Liver (tissue), 9 donors: Measurements from ENCODE around the gene ARF1. TPM values are rescaled to one million over a fixed set of nuclear protein-coding genes. Genes with fewer than 3 reads are reported as not detected.
"Not testable (repeated sequence)": the region's sequence is repeated elsewhere in the genome, so short reads cannot be mapped to it uniquely, and the experiment has no call there.

Experiments
- DNase-seq: peaks from one replicate; pipeline ENCODE4 v3.0.0-alpha.2; 2017; ENCODE audit warnings: low spot score
- H3K27ac ChIP-seq, 2 donors: one replicate each; pipeline ENCODE4 v1.7.0; 2013; ENCODE audit warnings: inconsistent platforms in 2 of 2, low read length in 2 of 2, control low read depth in 1 of 2, low read depth in 1 of 2, mild to moderate bottlenecking in 1 of 2
- H3K27me3 ChIP-seq, 4 donors: one replicate each; pipeline versions ENCODE4 v1.6.1 to v1.7.0; 2013; ENCODE audit warnings: low read length in 3 of 4, inconsistent platforms in 1 of 4, mild to moderate bottlenecking in 1 of 4, moderate library complexity in 1 of 4; ENCODE audit not compliant: control insufficient read depth in 4 of 4, insufficient read depth in 4 of 4
- H3K36me3 ChIP-seq, 4 donors: one replicate each; pipeline versions ENCODE4 v1.6.1 to v1.7.0; 2013; ENCODE audit warnings: low read length in 3 of 4, mild to moderate bottlenecking in 3 of 4, low read depth in 1 of 4, moderate library complexity in 1 of 4; ENCODE audit not compliant: control insufficient read depth in 4 of 4, insufficient read depth in 3 of 4
- H3K4me1 ChIP-seq, 4 donors: one replicate each; pipeline versions ENCODE4 v1.6.1 to v1.7.0; 2013; ENCODE audit warnings: low read length in 3 of 4, mild to moderate bottlenecking in 3 of 4, moderate library complexity in 1 of 4; ENCODE audit not compliant: control insufficient read depth in 4 of 4, insufficient read depth in 4 of 4
- H3K4me3 ChIP-seq, 3 donors: one replicate each; pipeline versions ENCODE4 v1.6.1 to v1.7.0; 2013; ENCODE audit warnings: low read length in 3 of 3, control low read depth in 1 of 3, low read depth in 1 of 3, mild to moderate bottlenecking in 1 of 3
- H3K9ac ChIP-seq, 2 donors: one replicate each; pipeline ENCODE4 v1.7.0; 2013; ENCODE audit warnings: low read length in 2 of 2, mild to moderate bottlenecking in 2 of 2, moderate library complexity in 2 of 2, control low read depth in 1 of 2, low read depth in 1 of 2
- H3K9me3 ChIP-seq, 4 donors: one replicate each; pipeline versions ENCODE4 v1.6.1 to v1.7.0; 2013; ENCODE audit warnings: low read length in 3 of 4; ENCODE audit not compliant: control insufficient read depth in 4 of 4
- CTCF ChIP-seq: fragments of 150-350 bp; IDR thresholded peaks from 2 replicates; pipeline ENCODE4 v1.5.1; 2017; ENCODE audit warnings: improper control_type of control experiment, low read depth, low read length; ENCODE audit not compliant: missing input control
- EGR1 ChIP-seq, 2 donors: IDR thresholded peaks; 2 replicates each; pipeline ENCODE4 v1.6.1; 2016 to 2018; ENCODE audit warnings: antibody characterized with exemption in 2 of 2, low read depth in 2 of 2
- FOXA1 ChIP-seq: IDR thresholded peaks from 2 replicates; pipeline ENCODE4 v1.6.1; 2016; ENCODE audit warnings: antibody characterized with exemption
- GABPA ChIP-seq, 2 donors: IDR thresholded peaks in 1 of 2; conservative IDR thresholded peaks in 1 of 2; 2 replicates each; pipeline ENCODE4 v1.6.1; 2016; ENCODE audit warnings: antibody characterized with exemption in 2 of 2, mild to moderate bottlenecking in 1 of 2, moderate library complexity in 1 of 2
- MAX ChIP-seq: IDR thresholded peaks from 2 replicates; pipeline ENCODE4 v1.6.1; 2016; ENCODE audit warnings: antibody characterized with exemption
- NR2F2 ChIP-seq: IDR thresholded peaks from 2 replicates; pipeline ENCODE4 v1.6.1; 2016; ENCODE audit warnings: antibody characterized with exemption
- REST ChIP-seq: IDR thresholded peaks from 2 replicates; pipeline ENCODE4 v1.6.1; 2016; ENCODE audit warnings: antibody characterized with exemption, mild to moderate bottlenecking
- SP1 ChIP-seq: IDR thresholded peaks from 2 replicates; pipeline ENCODE4 v1.6.1; 2018; ENCODE audit warnings: antibody characterized with exemption, mild to moderate bottlenecking
- TAF1 ChIP-seq: conservative IDR thresholded peaks from 2 replicates; pipeline ENCODE4 v1.6.1; 2016; ENCODE audit warnings: antibody characterized with exemption, mild to moderate bottlenecking
- ZBTB33 ChIP-seq: IDR thresholded peaks from 2 replicates; pipeline ENCODE4 v1.6.1; 2016; ENCODE audit warnings: antibody characterized with exemption
- WGBS: extraction: QIAGEN DNeasy Blood & Tissue Kit; methylation state at CpG from one replicate; pipeline ENCODE4 v1.1.7; 2013; 5-methylcytosine and 5-hydroxymethylcytosine counted together
- polyA plus RNA-seq, 2 donors: library from polyadenylated mRNA; stranded (reverse) in 1 of 2; unstranded in 1 of 2; fragments of 200-250 nt in 1 of 2; fragments of >200 nt in 1 of 2; fragmentation: Nextera tagmentation in 1 of 2; extraction: Ambion mirVana in 1 of 2; gene quantifications; one replicate each; pipeline versions ENCODE4 v1.2.1 to v1.2.3, GENCODE V29; 2013 to 2015
- total RNA-seq, 2 donors: library from RNA; depleted of rRNA; stranded (reverse); fragments of >200 nt; gene quantifications; one replicate each; pipeline ENCODE4 v1.2.3, GENCODE V29; 2014
- donor health status: healthy.
- donor health status: healthy.
- donor health status: healthy.
- donor health status: healthy.
- donor health status: healthy.

The ARF1 gene
- total and polyA plus RNA-seq, 4 donors, result 151 to 282 (median 213) TPM

- Histone ChIP-seq H3K27ac (peak overlapping the region; percentile 70 to 87), H3K4me1 (peaks cover 2 to 23% (median 17%) of the 10 kb centered on the region in 4 donors), H3K9ac (peak overlapping the region; percentile 83 to 86), H3K4me3 (peak overlapping the region; percentile 68 to 83 (median 81)), H3K36me3 (peaks cover 0 to 15% (median 10%) of the 10 kb centered on the region in 4 donors), H3K27me3 (no peaks in the 10 kb centered on the region), H3K9me3 (no peaks in the 10 kb centered on the region)
- no peak for DNase-seq
- TF ChIP-seq NR2F2 (no peak), REST (no peak), EGR1 (IDR thresholded peaks at IDR 0.05; ENCODE audit: low read depth in 2 of 2) (no peak), ZBTB33 (no peak), TAF1 (no peak), GABPA (IDR thresholded peaks at IDR 0.05 in 1 of 2, conservative IDR thresholded peaks at IDR 0.05 in 1 of 2) (no peak), MAX (no peak), CTCF (no peak), FOXA1 (no peak), SP1 (no peak)
- WGBS, result 46% methylated on average over 15 of the region's 15 CpGs
Observed at GRCh38 chr1:228109962-228110488, 27.5 kb downstream of the ARF1 start.

GRCh38 chr1:228110556-228110955 lies 28.0 kb downstream of the ARF1 start:
- no peak overlapping the region for H3K9ac ChIP-seq
- H3K36me3 ChIP-seq, result peaks cover 0 to 15% (median 10%) of the 10 kb centered on the region in 4 donors
- H3K27me3 ChIP-seq, result no peaks in the 10 kb centered on the region
- no peaks in the 10 kb centered on the region for H3K9me3 ChIP-seq
- 85% methylated on average over 7 of the region's 7 CpGs for WGBS
- TF ChIP-seq NR2F2, result no peak
- H3K27ac ChIP-seq, result no peak overlapping the region
- no peak for DNase-seq
- no peak overlapping the region for H3K4me3 ChIP-seq
- H3K4me1 ChIP-seq, result peaks cover 2 to 22% (median 16%) of the 10 kb centered on the region in 4 donors

- not testable (repeated sequence) for H3K27me3 ChIP-seq, H3K9ac ChIP-seq, DNase-seq, H3K27ac ChIP-seq, H3K4me3 ChIP-seq, H3K9me3 ChIP-seq
- Histone ChIP-seq H3K36me3 (peaks cover 0 to 11% (median 6%) of the 10 kb centered on the region in 4 donors), H3K4me1 (peaks cover 2 to 22% (median 16%) of the 10 kb centered on the region in 4 donors)
- WGBS, result 93% methylated on average over 6 of the region's 6 CpGs
Observed at GRCh38 chr1:228111315-228111714, 28.8 kb downstream of the ARF1 start.
